BLaER1 treated with 17β-estradiol and CSF1 and Interleukin-3, amounts not matched to agents 10 nM and 100 nM (cell line): Measurements from ENCODE around the gene FXYD6.

Experiments
- H3K27ac ChIP-seq, 11 experiments: shearing (Covaris generic); formaldehyde crosslinking; 2 replicates each; pipeline ENCODE4 v1.8.1; 2022
- H3K27me3 ChIP-seq, 11 experiments: shearing (Covaris generic); formaldehyde crosslinking; 2 replicates each; pipeline ENCODE4 v1.8.1; 2022
- H3K36me3 ChIP-seq, 11 experiments: shearing (Covaris generic); formaldehyde crosslinking; 2 replicates each; pipeline ENCODE4 v1.8.1; 2022
- H3K4me1 ChIP-seq, 10 experiments: shearing (Covaris generic); formaldehyde crosslinking; 2 replicates each; pipeline ENCODE4 v1.8.1; 2022
- H3K4me2 ChIP-seq, 11 experiments: shearing (Covaris generic); formaldehyde crosslinking; 2 replicates each; pipeline ENCODE4 v1.8.1; 2022
- H3K4me3 ChIP-seq, 10 experiments: shearing (Covaris generic); formaldehyde crosslinking; 2 replicates each; pipeline ENCODE4 v1.8.1; 2022
- H3K9ac ChIP-seq, 11 experiments: shearing (Covaris generic); formaldehyde crosslinking; 2 replicates each; pipeline ENCODE4 v1.8.1; 2022
- H3K9me3 ChIP-seq, 11 experiments: shearing (Covaris generic); formaldehyde crosslinking; replicated peaks in 1 of 11; 2 replicates each; pipeline ENCODE4 v1.8.1; 2022
- H4K20me1 ChIP-seq, 11 experiments: shearing (Covaris generic); formaldehyde crosslinking; 2 replicates each; pipeline ENCODE4 v1.8.1; 2022
- Cebpa-rat ChIP-seq, 11 experiments: shearing (Covaris generic); IDR thresholded peaks; 2 replicates each; pipeline ENCODE4 v1.8.1; 2022

The FXYD6 gene

GRCh38 chr11:117919781-117920221 lies 43.3 kb upstream of the FXYD6 start:
- Histone ChIP-seq H3K27me3 (no peaks in the 10 kb centered on the region), H3K4me3 (no peak overlapping the region), H3K9ac (no peak overlapping the region), H3K27ac (no peak overlapping the region), H3K4me1 (peaks cover 0 to 16% (median 6%) of the 10 kb centered on the region in 10 experiments; a peak in 11 of 20 replicates), H3K4me2 (peak overlapping the region in 3 of 11 experiments; percentile 3 to 68 (median 24); a peak in 4 of 22 replicates), H3K9me3 (no peaks in the 10 kb centered on the region), H4K20me1 (peaks cover 0 to 7% (median 0%) of the 10 kb centered on the region in 11 experiments; a peak in 2 of 22 replicates), H3K36me3 (no peaks in the 10 kb centered on the region)
- no peak for TF ChIP-seq Cebpa-rat (IDR thresholded peaks at IDR 0.05)

- Histone ChIP-seq H3K27ac (no peak overlapping the region), H3K4me1 (peaks cover 0 to 16% (median 6%) of the 10 kb centered on the region in 10 experiments; a peak in 11 of 20 replicates), H3K4me2 (peak overlapping the region in 3 of 11 experiments; percentile 3 to 68 (median 24); a peak in 4 of 22 replicates), H3K9me3 (no peaks in the 10 kb centered on the region), H3K36me3 (no peaks in the 10 kb centered on the region), H4K20me1 (peaks cover 0 to 7% (median 0%) of the 10 kb centered on the region in 11 experiments; a peak in 2 of 22 replicates), H3K4me3 (no peak overlapping the region), H3K27me3 (no peaks in the 10 kb centered on the region), H3K9ac (no peak overlapping the region)
- TF ChIP-seq Cebpa-rat (IDR thresholded peaks at IDR 0.05) = no peak
These were observed 42.9 kb upstream of the FXYD6 start for GRCh38 chr11:117919341-117919740.

- Histone ChIP-seq H3K27ac (no peak overlapping the region), H3K36me3 (no peaks in the 10 kb centered on the region), H3K4me2 (peak overlapping the region in 1 of 11 experiments; percentile 68; a peak in 1 of 22 replicates), H3K27me3 (no peaks in the 10 kb centered on the region), H4K20me1 (peaks cover 0 to 7% (median 0%) of the 10 kb centered on the region in 11 experiments; a peak in 2 of 22 replicates), H3K9me3 (no peaks in the 10 kb centered on the region), H3K4me3 (no peak overlapping the region), H3K4me1 (peaks cover 0 to 16% (median 6%) of the 10 kb centered on the region in 10 experiments; a peak in 11 of 20 replicates), H3K9ac (no peak overlapping the region)
- no peak for TF ChIP-seq Cebpa-rat (IDR thresholded peaks at IDR 0.05)
These were observed 42.2 kb upstream of the FXYD6 start for GRCh38 chr11:117918366-117919255.

- Histone ChIP-seq H3K4me2 (no peak overlapping the region), H4K20me1 (peaks cover 0 to 7% (median 0%) of the 10 kb centered on the region in 11 experiments; a peak in 2 of 22 replicates)
These were observed 41.2 kb upstream of the FXYD6 start for GRCh38 chr11:117917591-117918151.

GRCh38 chr11:117916956-117917355 lies 40.5 kb upstream of the FXYD6 start:
- Histone ChIP-seq H3K36me3 (no peaks in the 10 kb centered on the region), H3K9me3 (no peaks in the 10 kb centered on the region), H3K4me1 (peaks cover 0 to 16% (median 6%) of the 10 kb centered on the region in 10 experiments; a peak in 11 of 20 replicates), H3K4me2 (no peak overlapping the region), H4K20me1 (peaks cover 0 to 7% (median 0%) of the 10 kb centered on the region in 11 experiments; a peak in 2 of 22 replicates), H3K9ac (no peak overlapping the region), H3K27me3 (no peaks in the 10 kb centered on the region), H3K27ac (no peak overlapping the region), H3K4me3 (no peak overlapping the region)
- no peak for TF ChIP-seq Cebpa-rat (IDR thresholded peaks at IDR 0.05)

More at GRCh38 chr11:117917591-117918151, 41.2 kb upstream of the FXYD6 start:
- Histone ChIP-seq H3K4me1 (peaks cover 0 to 16% (median 6%) of the 10 kb centered on the region in 10 experiments; a peak in 11 of 20 replicates), H3K9ac (no peak overlapping the region), H3K4me3 (no peak overlapping the region), H3K27ac (no peak overlapping the region), H3K27me3 (no peaks in the 10 kb centered on the region), H3K36me3 (no peaks in the 10 kb centered on the region), H3K9me3 (no peaks in the 10 kb centered on the region)
- no peak for TF ChIP-seq Cebpa-rat (IDR thresholded peaks at IDR 0.05)

GRCh38 chr11:117915672-117916235 lies 39.3 kb upstream of the FXYD6 start:
- no peak for TF ChIP-seq Cebpa-rat (IDR thresholded peaks at IDR 0.05)
- no peak overlapping the region for H3K9ac ChIP-seq
- peak overlapping the region in 1 of 11 experiments; percentile 23; a peak in 2 of 22 replicates for H3K4me2 ChIP-seq
- no peak overlapping the region for H3K4me3 ChIP-seq
- H3K9me3 ChIP-seq = no peaks in the 10 kb centered on the region
- no peaks in the 10 kb centered on the region for H3K36me3 ChIP-seq
- no peak overlapping the region for H3K27ac ChIP-seq
- peaks cover 0 to 16% (median 6%) of the 10 kb centered on the region in 10 experiments; a peak in 11 of 20 replicates for H3K4me1 ChIP-seq
- peaks cover 0 to 7% (median 0%) of the 10 kb centered on the region in 11 experiments; a peak in 2 of 22 replicates for H4K20me1 ChIP-seq
- no peaks in the 10 kb centered on the region for H3K27me3 ChIP-seq

- H3K36me3 ChIP-seq = no peaks in the 10 kb centered on the region
- peak overlapping the region in 3 of 11 experiments; percentile 12 to 23 (median 17); a peak in 4 of 22 replicates for H3K4me2 ChIP-seq
- TF ChIP-seq Cebpa-rat (IDR thresholded peaks at IDR 0.05) = no peak
- no peaks in the 10 kb centered on the region for H3K27me3 ChIP-seq
- no peak overlapping the region for H3K4me3 ChIP-seq
- peaks cover 0 to 7% (median 0%) of the 10 kb centered on the region in 11 experiments; a peak in 2 of 22 replicates for H4K20me1 ChIP-seq
- H3K27ac ChIP-seq = no peak overlapping the region
- H3K9ac ChIP-seq = no peak overlapping the region
- no peaks in the 10 kb centered on the region for H3K9me3 ChIP-seq
- H3K4me1 ChIP-seq = peaks cover 0 to 16% (median 6%) of the 10 kb centered on the region in 10 experiments; a peak in 11 of 20 replicates
These were observed 38.6 kb upstream of the FXYD6 start for GRCh38 chr11:117914991-117915618.

- H3K4me1 ChIP-seq = peaks cover 0 to 13% (median 4%) of the 10 kb centered on the region in 10 experiments; a peak in 11 of 20 replicates
- no peak overlapping the region for H3K27ac ChIP-seq
- H3K9me3 ChIP-seq = no peaks in the 10 kb centered on the region
- no peak for TF ChIP-seq Cebpa-rat (IDR thresholded peaks at IDR 0.05)
- no peaks in the 10 kb centered on the region for H3K27me3 ChIP-seq
- no peak overlapping the region for H3K4me3 ChIP-seq
- no peaks in the 10 kb centered on the region for H3K36me3 ChIP-seq
- no peak overlapping the region for H3K9ac ChIP-seq
- no peak overlapping the region; a peak in 1 of 22 replicates for H3K4me2 ChIP-seq
- peaks cover 0 to 7% (median 0%) of the 10 kb centered on the region in 11 experiments; a peak in 2 of 22 replicates for H4K20me1 ChIP-seq
These were observed 37.9 kb upstream of the FXYD6 start for GRCh38 chr11:117914398-117914761.
